Fibroblast of lung (primary cell): Measurements from ENCODE around the gene AMOTL2. TPM values are rescaled to one million over a fixed set of nuclear protein-coding genes. Genes with fewer than 3 reads are reported as not detected.
A peak's percentile ranks its signal among the peaks of the same experiment; 100 is the strongest.

ENCODE experiments used
- DNase-seq, 2 donors: peaks; one replicate each; pipeline versions ENCODE4 v3.0.0 to v3.0.0-alpha.2; 2010; ENCODE audit warnings: low read depth in 2 of 2
- H2AFZ ChIP-seq: 2 replicates; pipeline ENCODE4 v1.5.1; 2012; ENCODE audit warnings: low read length, control low read depth, inconsistent platforms
- H3K27ac ChIP-seq: 2 replicates; pipeline ENCODE4 v1.5.1; 2011; ENCODE audit warnings: low read length, control low read depth; ENCODE audit not compliant: insufficient read depth
- H3K27me3 ChIP-seq: 2 replicates; pipeline ENCODE4 v1.5.1; 2011; ENCODE audit warnings: mild to moderate bottlenecking, low read length; ENCODE audit not compliant: control insufficient read depth, insufficient read depth
- H3K36me3 ChIP-seq: 2 replicates; pipeline ENCODE4 v1.5.1; 2011; ENCODE audit warnings: low read length; ENCODE audit not compliant: control insufficient read depth, insufficient read depth
- H3K4me1 ChIP-seq: 2 replicates; pipeline ENCODE4 v1.5.1; 2011; ENCODE audit warnings: low read length; ENCODE audit not compliant: control insufficient read depth, insufficient read depth; ENCODE audit errors: extremely low read depth
- H3K4me2 ChIP-seq: 2 replicates; pipeline ENCODE4 v1.5.1; 2011; ENCODE audit warnings: low read length, control low read depth; ENCODE audit not compliant: insufficient read depth; ENCODE audit errors: extremely low read depth
- H3K4me3 ChIP-seq, 4 experiments: fragments of 200-600 bp in 1 of 4; sonication (generic) in 1 of 4; replicated peaks in 1 of 4; 2 replicates each; pipeline ENCODE4 v1.5.1; 2011 to 2016; ENCODE audit warnings: low read length in 4 of 4, low read depth in 3 of 4, mild to moderate bottlenecking in 3 of 4, control low read depth in 2 of 4, inconsistent platforms in 1 of 4, mixed read lengths in 1 of 4; ENCODE audit not compliant: insufficient read depth in 1 of 4; ENCODE audit errors: control extremely low read depth in 1 of 4
- H3K79me2 ChIP-seq: 2 replicates; pipeline ENCODE4 v1.5.1; 2012; ENCODE audit warnings: mild to moderate bottlenecking, low read length, inconsistent platforms; ENCODE audit not compliant: control insufficient read depth, insufficient read depth
- H3K9ac ChIP-seq: 2 replicates; pipeline ENCODE4 v1.5.1; 2011; ENCODE audit warnings: mild to moderate bottlenecking, low read length, control low read depth; ENCODE audit not compliant: insufficient read depth
- H3K9me3 ChIP-seq: 2 replicates; pipeline ENCODE4 v1.5.1; 2012; ENCODE audit warnings: low read depth, low read length; ENCODE audit not compliant: control insufficient read depth, insufficient read depth
- H4K20me1 ChIP-seq: 2 replicates; pipeline ENCODE4 v1.5.1; 2011; ENCODE audit warnings: low read length; ENCODE audit not compliant: control insufficient read depth, insufficient read depth; ENCODE audit errors: extremely low read depth
- CTCF ChIP-seq, 2 donors: IDR thresholded peaks in 1 of 2; conservative IDR thresholded peaks in 1 of 2; 1 replicate in 1 of 2; 2 replicates in 1 of 2; pipeline ENCODE4 v1.5.1; 2011 to 2012; ENCODE audit warnings: low read length in 2 of 2, control low read depth in 1 of 2, inconsistent platforms in 1 of 2, low read depth in 1 of 2, mild to moderate bottlenecking in 1 of 2
- EZH2 ChIP-seq: IDR thresholded peaks from 2 replicates; pipeline ENCODE4 v1.5.1; 2012; ENCODE audit warnings: low read length, control low read depth, mild to moderate bottlenecking; ENCODE audit errors: missing control alignments
- polyA plus RNA-seq, 2 donors: library from polyadenylated mRNA; depleted of rRNA in 1 of 2; stranded (reverse) in 1 of 2; unstranded in 1 of 2; fragments of >200 nt; gene quantifications; 2 replicates each; pipeline ENCODE4 v1.2.1, GENCODE V29; 2011 to 2012; ENCODE audit warnings: missing spikeins in 1 of 2
- total RNA-seq: library from RNA; depleted of rRNA; stranded (reverse); fragments of >200 nt; gene quantifications from 2 replicates; pipeline ENCODE4 v1.2.1, GENCODE V29; 2014

Gene AMOTL2
- total and polyA plus RNA-seq, 2 donors (not counting 1 experiment from before 2014, with no cell fraction given) = 74.6 to 97.0 TPM

GRCh38 chr3:134406331-134407238 is 32.3 kb upstream of the AMOTL2 start:
- Histone ChIP-seq H3K4me3 (peak overlapping the region; percentile 25 to 51 (median 40)), H3K27me3 (peaks cover 3% of the 10 kb centered on the region), H3K4me1 (peaks cover 7% of the 10 kb centered on the region), H4K20me1 (no peaks in the 10 kb centered on the region), H3K79me2 (no peaks in the 10 kb centered on the region), H2AFZ (peak overlapping the region; percentile 62), H3K9ac (no peak overlapping the region), H3K9me3 (no peaks in the 10 kb centered on the region), H3K36me3 (no peaks in the 10 kb centered on the region), H3K27ac (no peak overlapping the region), H3K4me2 (peak overlapping the region; percentile 92)
- no peak for TF ChIP-seq CTCF (conservative IDR thresholded peaks at IDR 0.05 in 1 of 2, IDR thresholded peaks at IDR 0.05 in 1 of 2; ENCODE audit: low read depth in 1 of 2, low read length in 2 of 2)
- TF ChIP-seq EZH2 = no peak
- peak; percentile 2 to 14 for DNase-seq

- peak in 1 of 2 donors; percentile 24 for DNase-seq
- Histone ChIP-seq H3K9me3 (no peaks in the 10 kb centered on the region), H3K4me1 (peaks cover 7% of the 10 kb centered on the region), H3K27ac (no peak overlapping the region), H3K4me2 (no peak overlapping the region), H3K36me3 (no peaks in the 10 kb centered on the region), H3K79me2 (no peaks in the 10 kb centered on the region), H3K9ac (no peak overlapping the region), H4K20me1 (no peaks in the 10 kb centered on the region), H2AFZ (no peak overlapping the region), H3K27me3 (peaks cover 3% of the 10 kb centered on the region), H3K4me3 (no peak overlapping the region)
- no peak for TF ChIP-seq EZH2
- TF ChIP-seq CTCF (conservative IDR thresholded peaks at IDR 0.05 in 1 of 2, IDR thresholded peaks at IDR 0.05 in 1 of 2; ENCODE audit: low read depth in 1 of 2, low read length in 2 of 2) = no peak
These were observed 30.2 kb upstream of the AMOTL2 start for GRCh38 chr3:134404366-134404885.

GRCh38 chr3:134397755-134398154 is 23.5 kb upstream of the AMOTL2 start:
- no peak overlapping the region for H2AFZ ChIP-seq
- no peaks in the 10 kb centered on the region for H3K79me2 ChIP-seq
- H3K4me3 ChIP-seq = no peak overlapping the region
- H3K27me3 ChIP-seq = peaks cover 6% of the 10 kb centered on the region
- TF ChIP-seq EZH2 (no peak), CTCF (conservative IDR thresholded peaks at IDR 0.05 in 1 of 2, IDR thresholded peaks at IDR 0.05 in 1 of 2; ENCODE audit: low read depth in 1 of 2, low read length in 2 of 2) (no peak)
- H4K20me1 ChIP-seq = no peaks in the 10 kb centered on the region
- no peak overlapping the region for H3K4me2 ChIP-seq
- no peak for DNase-seq
- no peaks in the 10 kb centered on the region for H3K36me3 ChIP-seq
- H3K27ac ChIP-seq = no peak overlapping the region
- H3K4me1 ChIP-seq = no peaks in the 10 kb centered on the region
- H3K9ac ChIP-seq = no peak overlapping the region
- H3K9me3 ChIP-seq = no peaks in the 10 kb centered on the region
